Stimulated activated CD8-positive, alpha-beta memory T cell treated with anti-CD3 and anti-CD28 coated beads, Interleukin-4, amount 100 ng/mL, for 48 hours (primary cell): ENCODE measurements around the gene PASK.

ENCODE experiments used
- DNase-seq: peaks from one replicate; pipeline ENCODE4 v3.0.0-alpha.2; 2020

The PASK gene

GRCh38 chr2:241102239-241102803 lies 47.0 kb downstream of the PASK start, which contains the start of gene MTERF4:
TSS of gene MTERF4 (minus strand) at chr2:241102287. CDS start at chr2:241102273, 14 bp downstream.
- DNase-seq, result peak; percentile 92

GRCh38 chr2:241099246-241099645 lies 50.0 kb downstream of the PASK start:
- DNase-seq, result no peak

- DNase-seq, result no peak
Observed at GRCh38 chr2:241096979-241097378, 52.3 kb downstream of the PASK start.

- no peak for DNase-seq
Observed at GRCh38 chr2:241095594-241096290, 53.5 kb downstream of the PASK start.

DNA sequence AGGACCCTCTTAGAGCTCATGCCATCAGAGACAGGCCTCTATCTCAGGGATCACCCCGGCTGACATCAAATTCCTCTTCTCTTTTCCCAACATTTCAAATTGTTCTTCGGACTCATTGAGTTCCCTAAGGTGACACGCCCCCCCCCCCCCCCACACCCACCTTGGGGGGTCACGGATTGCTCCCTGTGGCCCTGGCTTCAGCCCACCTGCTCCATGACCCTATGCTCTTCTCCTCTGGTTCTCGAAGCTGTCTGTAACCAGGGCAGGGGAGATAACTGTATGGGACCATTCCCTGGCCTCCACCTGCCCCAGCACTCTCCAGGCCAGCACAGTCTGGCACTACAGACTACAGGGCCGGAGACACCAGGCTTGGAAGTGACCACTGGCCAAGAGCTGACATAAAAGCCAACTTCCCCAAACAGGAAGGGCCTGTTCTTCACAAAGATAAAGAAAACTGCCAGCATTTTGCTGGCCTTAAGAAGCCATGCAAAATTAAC lies 54.3 kb downstream of the PASK start:
- no peak for DNase-seq

GRCh38 chr2:241094172-241094571 lies 55.1 kb downstream of the PASK start:
- DNase-seq, result no peak

DNA sequence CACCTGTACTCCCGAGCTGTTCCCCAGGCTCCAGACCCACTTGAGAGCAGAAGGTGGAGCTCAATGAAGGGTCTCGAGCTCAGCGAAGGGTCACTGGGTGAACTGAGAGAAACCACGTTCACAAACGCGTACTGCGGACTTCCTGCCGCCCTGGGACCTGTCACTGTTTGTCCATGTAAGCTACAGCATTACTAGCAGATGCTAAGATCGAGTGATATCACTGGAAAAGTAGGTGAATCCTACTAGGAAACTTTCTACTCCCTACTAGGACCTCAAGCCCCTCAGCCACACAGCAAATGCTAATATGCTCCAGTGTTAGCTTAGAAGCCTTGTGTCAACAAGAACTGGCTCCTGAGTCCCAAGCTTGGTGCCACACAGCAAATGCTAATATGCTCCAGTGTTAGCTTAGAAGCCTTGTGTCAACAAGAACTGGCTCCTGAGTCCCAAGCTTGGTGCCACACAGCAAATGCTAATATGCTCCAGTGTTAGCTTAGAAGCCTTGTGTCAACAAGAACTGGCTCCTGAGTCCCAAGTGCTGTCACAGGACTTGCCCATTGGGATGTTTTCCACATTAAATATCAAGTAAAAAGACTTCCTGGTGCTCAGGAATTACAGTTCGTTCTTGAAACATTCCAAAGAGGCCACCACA lies 56.0 kb downstream of the PASK start:
- peak; percentile 17 for DNase-seq

DNA sequence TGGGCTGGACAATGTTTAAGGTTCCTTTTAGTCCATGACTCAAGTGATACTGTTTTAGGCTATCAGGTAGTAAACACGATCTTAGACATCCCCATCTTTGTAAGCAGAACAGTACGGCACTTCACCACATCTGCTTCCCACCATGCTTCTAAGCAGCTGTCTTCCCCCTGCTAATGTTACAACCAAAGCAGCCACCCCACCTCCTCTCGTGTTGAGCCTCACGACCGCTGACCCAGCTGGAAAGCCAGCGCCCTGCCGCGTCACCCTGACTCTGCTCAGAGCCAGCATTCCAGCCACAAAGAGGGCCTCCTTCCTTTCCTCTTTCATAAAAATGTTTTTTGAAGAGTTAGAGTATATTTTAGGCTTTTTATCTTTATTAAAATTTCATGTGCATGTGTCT lies 56.6 kb downstream of the PASK start:
- DNase-seq, result no peak

GRCh38 chr2:241091734-241092445 lies 57.4 kb downstream of the PASK start:
- DNase-seq, result no peak

DNA sequence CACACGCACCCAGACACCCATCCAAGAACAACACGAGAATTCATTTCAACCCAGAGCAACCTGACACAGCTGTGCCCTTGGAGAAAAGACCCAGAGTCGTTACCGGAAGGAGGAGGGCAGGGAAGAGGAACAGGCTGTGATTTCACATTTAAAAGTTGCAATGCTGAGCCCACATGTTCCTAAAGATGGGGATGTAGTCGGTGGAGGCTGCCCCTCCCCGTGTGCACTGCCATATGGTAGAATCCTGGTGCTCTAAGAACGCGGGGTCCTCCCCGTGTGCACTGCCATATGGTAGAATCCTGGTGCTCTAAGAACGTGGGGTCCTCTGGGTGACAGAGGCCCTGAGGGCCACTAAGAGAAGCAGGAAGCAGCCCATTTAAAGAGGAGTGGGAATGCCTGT lies 58.1 kb downstream of the PASK start:
- DNase-seq, result no peak

DNA sequence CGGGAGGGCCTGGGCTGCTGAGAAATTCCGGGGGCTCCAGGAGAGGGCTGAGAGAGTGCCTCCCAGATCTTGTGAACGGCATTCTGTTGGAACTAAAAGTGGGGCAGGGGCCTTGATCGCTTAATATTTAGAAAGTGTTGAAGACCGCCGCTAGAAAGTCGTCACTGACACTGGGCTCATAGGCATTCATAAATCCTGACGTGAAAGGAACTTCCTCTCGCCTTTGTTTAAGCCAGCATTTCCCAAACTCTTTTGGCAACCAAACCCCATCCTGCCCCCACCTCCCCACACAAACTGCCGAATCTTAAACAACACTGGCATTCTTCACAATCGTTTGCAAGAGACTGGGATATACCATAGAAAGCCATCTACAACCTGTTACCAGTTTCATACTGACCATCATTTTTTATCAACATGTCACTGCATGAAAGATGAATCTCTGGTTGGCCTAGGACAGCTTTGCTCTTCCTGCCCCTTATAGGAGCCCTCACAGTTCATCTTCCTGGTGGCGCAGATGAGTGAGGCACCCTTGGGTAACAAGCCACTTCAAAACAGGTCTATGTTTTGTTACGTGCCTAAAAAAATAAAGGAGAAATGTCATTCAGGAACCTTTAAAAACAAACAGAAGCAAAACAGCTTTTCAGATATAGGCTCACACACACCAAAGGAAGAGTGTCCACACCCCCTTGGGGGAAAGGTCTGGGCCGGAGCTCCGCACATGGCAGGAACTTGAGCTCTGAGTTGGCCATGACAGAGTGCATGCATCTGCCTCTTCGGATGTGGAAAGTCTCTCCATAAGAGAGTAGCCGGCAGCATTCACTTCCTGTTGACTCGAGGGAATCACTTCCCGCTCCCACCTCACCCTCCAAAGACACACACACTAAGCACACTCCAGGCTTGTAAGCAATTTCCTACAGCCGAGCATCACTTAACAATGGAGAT lies 60.2 kb downstream of the PASK start:
- no peak for DNase-seq

- no peak for DNase-seq
Observed at GRCh38 chr2:241088376-241088775, 60.9 kb downstream of the PASK start.

DNA sequence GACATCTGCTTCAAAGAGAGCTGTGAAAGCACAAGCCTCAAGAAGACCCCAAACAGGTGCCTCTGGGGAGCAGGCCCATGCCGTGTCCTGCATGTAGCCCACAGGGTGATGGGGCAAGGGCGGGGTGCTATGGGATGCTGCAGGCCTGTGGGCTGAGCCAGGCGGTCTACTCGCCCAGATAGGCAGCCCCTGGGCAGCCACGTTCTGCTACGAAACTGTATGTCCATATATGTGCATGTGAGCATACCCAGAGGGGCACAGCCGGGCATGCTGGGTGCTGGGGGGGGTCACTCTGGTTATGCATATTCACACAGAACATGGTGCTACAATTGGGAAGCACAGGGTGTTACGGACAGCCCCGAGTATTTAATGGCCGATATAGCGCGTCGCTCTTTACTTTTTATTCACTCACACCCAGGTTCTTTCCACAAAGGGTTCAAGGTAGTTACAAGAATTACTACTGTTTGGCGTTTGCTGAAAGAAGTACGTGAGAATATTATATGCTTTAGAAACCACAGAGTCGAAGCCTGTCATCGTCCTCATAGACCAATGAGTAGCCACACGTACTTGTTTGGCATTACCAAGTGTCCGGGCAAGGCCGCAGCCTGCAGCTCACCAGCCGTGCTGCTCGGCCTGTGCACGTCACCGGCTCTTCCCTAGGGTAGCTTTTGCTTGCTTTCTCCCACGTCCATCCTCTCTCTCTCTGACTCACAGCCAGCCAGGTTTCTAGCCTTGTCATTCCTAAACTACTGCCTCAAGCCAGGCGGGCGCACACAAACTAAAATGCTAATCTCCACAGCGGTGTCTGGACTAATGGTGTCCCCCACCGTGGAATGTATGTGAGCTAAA lies 61.6 kb downstream of the PASK start:
- DNase-seq, result no peak

- DNase-seq, result no peak
Observed at GRCh38 chr2:241084856-241085444, 64.3 kb downstream of the PASK start.

- no peak for DNase-seq
Observed at GRCh38 chr2:241083091-241083415, 66.2 kb downstream of the PASK start.

- DNase-seq, result peak; percentile 21
Observed at GRCh38 chr2:241082341-241083090, 66.8 kb downstream of the PASK start.

DNA sequence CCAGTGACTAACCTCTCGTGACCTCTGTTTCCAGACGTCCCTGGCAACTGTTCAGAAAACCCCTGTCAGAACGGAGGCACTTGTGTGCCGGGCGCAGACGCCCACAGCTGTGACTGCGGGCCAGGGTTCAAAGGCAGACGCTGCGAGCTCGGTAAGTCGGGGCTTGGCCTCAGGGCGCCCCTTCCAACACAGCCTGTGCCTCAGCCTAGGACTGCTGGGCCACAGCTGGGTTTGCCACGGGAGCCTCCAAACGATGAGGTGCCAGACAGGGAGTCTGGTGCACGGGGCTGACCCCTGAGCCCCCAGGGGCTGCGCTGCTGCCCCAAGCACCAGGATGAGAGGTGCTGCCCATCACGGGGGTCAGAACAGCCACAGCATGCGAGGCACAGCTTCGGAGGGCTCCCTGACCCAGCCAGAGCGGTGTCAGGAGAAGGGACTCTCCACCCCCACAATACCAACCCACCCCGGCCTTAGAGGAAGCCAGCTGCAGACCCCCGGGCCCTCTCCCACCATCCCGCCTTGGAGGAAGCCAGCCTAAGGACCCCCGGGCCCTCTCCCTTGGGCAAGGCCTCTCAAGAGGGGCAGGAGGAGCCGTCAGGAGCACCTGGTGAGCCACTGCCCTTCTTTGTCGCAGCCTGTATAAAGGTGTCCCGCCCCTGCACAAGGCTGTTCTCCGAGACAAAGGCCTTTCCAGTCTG lies 67.5 kb downstream of the PASK start:
- peak; percentile 22 for DNase-seq

DNA sequence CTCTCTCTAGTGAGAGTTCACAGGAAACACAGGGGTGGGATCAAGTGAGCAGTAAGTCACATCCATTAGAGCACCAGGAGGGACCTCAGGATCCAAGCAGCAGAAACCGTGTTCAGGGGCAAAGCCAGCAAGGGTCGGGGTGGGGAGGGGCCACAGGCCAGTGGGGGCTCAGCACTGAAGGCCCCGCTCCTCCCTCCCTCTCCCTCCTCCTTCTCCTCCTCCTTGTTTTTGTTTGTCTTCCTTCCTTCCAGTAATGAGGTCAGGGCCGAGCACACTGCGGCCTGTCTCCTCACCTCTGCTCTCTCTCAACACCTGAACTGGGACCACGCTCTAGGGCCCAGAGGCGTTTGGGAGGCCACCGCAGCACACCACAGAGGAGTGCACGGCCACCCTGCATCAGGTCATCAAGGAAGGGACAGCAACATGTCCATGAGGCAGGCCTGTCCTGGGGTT lies 68.1 kb downstream of the PASK start:
- DNase-seq, result peak; percentile 16

DNA sequence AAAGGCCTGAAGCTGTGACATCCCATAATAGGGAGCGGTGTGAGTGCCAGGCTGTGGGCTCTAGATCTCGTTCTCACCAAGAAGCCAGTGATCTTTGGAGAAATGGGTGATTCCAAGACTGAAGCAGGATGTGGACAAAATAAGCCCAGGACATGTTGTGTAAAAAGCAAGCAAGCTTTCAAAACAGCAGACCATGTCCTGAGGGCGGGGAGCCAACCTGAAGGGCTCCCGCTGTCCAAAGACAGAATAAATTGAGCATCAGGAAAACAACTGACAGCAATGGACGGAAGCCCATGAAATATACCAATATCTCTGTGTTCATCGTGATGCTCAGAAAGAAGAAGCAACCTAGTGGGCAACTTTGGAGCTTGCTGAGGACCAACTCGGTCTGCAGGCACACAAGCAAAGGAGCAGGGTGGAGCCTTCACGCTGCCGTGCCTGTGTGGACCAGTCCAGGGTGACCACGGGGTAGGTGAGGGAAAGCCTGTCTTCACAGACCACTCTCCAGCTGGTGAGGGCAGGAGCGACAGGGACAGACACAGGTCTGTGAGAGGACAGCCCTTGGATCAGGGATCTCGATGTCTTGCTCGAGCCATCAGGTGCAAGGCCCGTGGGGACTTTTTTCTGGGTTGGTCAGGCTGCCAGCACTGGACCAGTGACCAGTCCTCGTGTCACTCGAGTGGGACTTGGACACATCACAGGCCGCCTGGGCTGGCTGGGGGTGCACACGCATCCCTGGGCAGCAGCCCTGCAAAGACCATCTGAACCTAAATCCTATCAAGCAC lies 68.7 kb downstream of the PASK start:
- peak; percentile 20 for DNase-seq
